KBM-7 (cell line): ENCODE results near the gene PI4KB.
"Not testable (repeated sequence)": the region's sequence is repeated elsewhere in the genome, so short reads cannot be mapped to it uniquely, and the experiment has no call there.

Experiments used
- DNase-seq: peaks from one replicate; pipeline ENCODE4 v3.0.0-alpha.2; 2015
- in situ Hi-C: fragments of 300-500 bp; cut with MboI; formaldehyde crosslinking; loops from 2 replicates; pipeline ENCODE4 v1.14.3; 2020; ENCODE audit warnings: low sequenced_read_pairs, low pct_unique_long_range_greater_than_20kb, mixed read lengths

The PI4KB gene

GRCh38 chr1:151327223-151327902 lies at the start of gene PI4KB:
Gene PI4KB, minus strand, starts transcription at chr1:151327416. Its CDS starts 10,935 bp downstream, at chr1:151316481.
- in situ Hi-C loops: no loop called here
- DNase-seq: peak; percentile 98

GRCh38 chr1:151373196-151373595 lies 46.0 kb upstream of the PI4KB start:
- no peak for DNase-seq
- in situ Hi-C loops: no loop called here

- no peak for DNase-seq
- in situ Hi-C loops: no loop called here
Observed at GRCh38 chr1:151372058-151372934, 45.1 kb upstream of the PI4KB start, which contains the start of gene SELENBP1. Gene SELENBP1, minus strand, starts transcription at chr1:151372705. Its CDS starts 64 bp downstream, at chr1:151372641.

GRCh38 chr1:151371370-151372057 lies 44.3 kb upstream of the PI4KB start:
- in situ Hi-C loops: no loop called here
- peak; percentile 49 for DNase-seq

GRCh38 chr1:151370211-151370911 lies 43.1 kb upstream of the PI4KB start:
- DNase-seq: peak; percentile 57
- in situ Hi-C loops: no loop called here

GRCh38 chr1:151369621-151370048 lies 42.4 kb upstream of the PI4KB start:
- no peak for DNase-seq
- in situ Hi-C loops: no loop called here

- DNase-seq: no peak
- in situ Hi-C loops: no loop called here
Observed at GRCh38 chr1:151369302-151369610, 42.0 kb upstream of the PI4KB start.

GRCh38 chr1:151368393-151369301 lies 41.4 kb upstream of the PI4KB start:
- in situ Hi-C loops: no loop called here
- no peak for DNase-seq

- in situ Hi-C loops: no loop called here
- DNase-seq: no peak
Observed at GRCh38 chr1:151367658-151368392, 40.6 kb upstream of the PI4KB start.

- no peak for DNase-seq
- in situ Hi-C loops: no loop called here
Observed at GRCh38 chr1:151364996-151365395, 37.8 kb upstream of the PI4KB start.

- in situ Hi-C loops: no loop called here
Observed at GRCh38 chr1:151362308-151363155, 35.3 kb upstream of the PI4KB start.

GRCh38 chr1:151361883-151362282 lies 34.7 kb upstream of the PI4KB start:
- in situ Hi-C loops: no loop called here
- DNase-seq: no peak

More at GRCh38 chr1:151362308-151363155, 35.3 kb upstream of the PI4KB start:
- DNase-seq: no peak

- in situ Hi-C loops: no loop called here
- no peak for DNase-seq
Observed at GRCh38 chr1:151356696-151357095, 29.5 kb upstream of the PI4KB start.

GRCh38 chr1:151352021-151352718 lies 25.0 kb upstream of the PI4KB start:
- in situ Hi-C loops: no loop called here
- no peak for DNase-seq

GRCh38 chr1:151350323-151350722 lies 23.1 kb upstream of the PI4KB start:
- DNase-seq, in situ Hi-C loops: not testable (repeated sequence)

- in situ Hi-C loops: no loop called here
Observed at GRCh38 chr1:151347523-151348246, 20.5 kb upstream of the PI4KB start.

More at GRCh38 chr1:151347523-151348246, 20.5 kb upstream of the PI4KB start:
- DNase-seq: no peak
